Central memory CD8-positive, alpha-beta T cell (primary cell): ENCODE data around the gene HMOX2.

Source experiments
- ATAC-seq: fragments of 150-1000 bp; cut with Tn5 transposase; replicated peaks from 2 replicates; pipeline ENCODE4 v1.10.0; 2022; ENCODE audit warnings: mild to moderate bottlenecking, moderate FRiP score, moderate number of reproducible peaks; ENCODE audit not compliant: poor library complexity, severe bottlenecking; ENCODE audit errors: extremely low read depth
- DNase-seq, 2 donors: peaks; one replicate each; pipeline ENCODE4 v3.0.0; 2021; ENCODE audit warnings: low spot score in 2 of 2
- H3K27ac Mint-ChIP-seq: one replicate; pipeline ENCODE4 v1.8.0; 2022; ENCODE audit warnings: low read depth, mild to moderate bottlenecking, moderate library complexity, mixed read lengths
- H3K27me3 Mint-ChIP-seq: one replicate; pipeline ENCODE4 v1.8.0; 2022; ENCODE audit warnings: mixed read lengths
- H3K36me3 Mint-ChIP-seq: one replicate; pipeline ENCODE4 v1.8.0; 2022; ENCODE audit warnings: mild to moderate bottlenecking, moderate library complexity, mixed read lengths; ENCODE audit not compliant: insufficient read depth
- H3K4me1 Mint-ChIP-seq: one replicate; pipeline ENCODE4 v1.8.0; 2022; ENCODE audit warnings: mixed read lengths
- H3K4me3 Mint-ChIP-seq: one replicate; pipeline ENCODE4 v1.8.0; 2022; ENCODE audit warnings: mild to moderate bottlenecking, moderate library complexity, mixed read lengths
- H3K9me3 Mint-ChIP-seq: one replicate; pipeline ENCODE4 v1.8.0; 2022; ENCODE audit warnings: mixed read lengths

The HMOX2 gene

DNA sequence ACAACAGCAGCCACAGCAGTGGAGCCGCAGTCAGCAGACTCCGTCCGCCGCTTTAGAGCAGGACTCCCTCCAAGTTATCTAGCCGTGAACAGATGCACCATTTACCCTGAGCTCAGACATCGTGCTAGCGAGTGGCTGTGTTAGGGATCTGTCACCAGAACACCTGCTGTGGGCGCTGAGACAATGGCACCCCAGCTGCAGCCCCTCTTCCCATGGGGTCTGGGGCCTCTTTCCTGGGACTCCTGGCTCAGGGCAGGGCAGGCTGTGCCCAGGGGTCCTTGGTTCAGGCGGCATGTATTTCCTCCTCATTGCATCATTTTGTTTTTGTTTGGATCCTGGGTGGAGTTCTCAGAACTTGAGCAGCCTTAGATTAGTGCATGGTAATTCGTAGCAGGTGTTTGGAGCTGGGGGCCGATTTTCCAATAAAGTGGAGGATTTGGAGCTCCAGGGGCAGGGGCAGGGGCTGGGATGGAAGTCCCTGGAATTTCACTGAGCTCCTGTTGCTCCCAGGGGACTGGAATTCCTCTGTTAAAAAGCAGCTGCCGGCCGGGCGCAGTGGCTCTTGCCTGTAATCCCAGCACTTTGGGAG lies 25.2 kb upstream of the HMOX2 start:
- DNase-seq (no peak), ATAC-seq (no peak)
- no peaks in the 10 kb centered on the region for H3K9me3 Mint-ChIP-seq
- H3K27me3 Mint-ChIP-seq = no peaks in the 10 kb centered on the region
- H3K27ac Mint-ChIP-seq = no peak overlapping the region
- no peaks in the 10 kb centered on the region for H3K4me1 Mint-ChIP-seq
- peaks cover 56% of the 10 kb centered on the region for H3K36me3 Mint-ChIP-seq
- no peak overlapping the region for H3K4me3 Mint-ChIP-seq

DNA sequence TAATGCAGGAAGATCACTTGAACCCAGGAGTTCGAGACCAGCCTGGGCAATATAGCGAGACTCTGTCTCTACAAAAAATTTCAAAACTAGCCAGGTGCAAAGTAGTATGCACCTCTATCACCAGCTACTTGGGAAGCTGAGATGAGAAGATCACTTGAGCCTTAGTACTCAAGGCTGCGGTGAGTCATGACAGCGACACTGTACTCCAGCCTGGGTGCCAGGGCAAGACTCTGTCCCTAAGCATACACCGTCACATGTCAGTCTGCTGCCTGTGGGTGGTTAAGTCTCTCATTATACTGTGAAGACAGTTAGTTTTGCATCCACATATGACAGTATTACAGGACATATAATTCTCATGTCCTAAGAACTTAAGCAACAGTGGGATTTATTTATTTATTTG lies 23.5 kb upstream of the HMOX2 start:
- DNase-seq = no peak
- ATAC-seq = no peak
- peaks cover 5% of the 10 kb centered on the region for H3K4me1 Mint-ChIP-seq
- peaks cover 50% of the 10 kb centered on the region for H3K36me3 Mint-ChIP-seq
- no peak overlapping the region for H3K4me3 Mint-ChIP-seq
- no peaks in the 10 kb centered on the region for H3K27me3 Mint-ChIP-seq
- H3K27ac Mint-ChIP-seq = peak overlapping the region; percentile 60
- H3K9me3 Mint-ChIP-seq = no peaks in the 10 kb centered on the region

DNA sequence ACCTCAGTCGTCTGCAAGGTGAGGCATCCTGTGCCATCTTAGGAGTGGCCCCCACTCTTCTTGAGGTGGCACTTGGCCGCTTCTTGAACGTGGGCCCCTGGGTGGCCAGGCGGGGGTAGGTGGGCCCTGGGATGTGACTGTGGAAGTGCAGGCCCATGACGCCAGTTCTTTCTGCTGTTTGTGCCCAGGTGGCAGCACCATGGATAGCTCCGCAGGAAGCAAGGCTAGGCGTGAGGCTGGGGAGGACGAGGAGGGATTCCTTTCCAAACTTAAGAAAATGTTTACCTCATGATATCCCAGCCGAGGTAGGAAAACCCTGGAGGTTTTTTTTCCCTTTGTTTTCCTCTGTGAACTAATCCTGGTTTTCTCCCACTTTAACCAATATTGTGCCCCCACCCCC lies 21.6 kb upstream of the HMOX2 start:
- H3K27ac Mint-ChIP-seq = no peak overlapping the region
- H3K4me3 Mint-ChIP-seq = no peak overlapping the region
- H3K9me3 Mint-ChIP-seq = no peaks in the 10 kb centered on the region
- no peaks in the 10 kb centered on the region for H3K27me3 Mint-ChIP-seq
- peaks cover 14% of the 10 kb centered on the region for H3K4me1 Mint-ChIP-seq
- H3K36me3 Mint-ChIP-seq = peaks cover 39% of the 10 kb centered on the region
- no peak for ATAC-seq
- no peak for DNase-seq

DNA sequence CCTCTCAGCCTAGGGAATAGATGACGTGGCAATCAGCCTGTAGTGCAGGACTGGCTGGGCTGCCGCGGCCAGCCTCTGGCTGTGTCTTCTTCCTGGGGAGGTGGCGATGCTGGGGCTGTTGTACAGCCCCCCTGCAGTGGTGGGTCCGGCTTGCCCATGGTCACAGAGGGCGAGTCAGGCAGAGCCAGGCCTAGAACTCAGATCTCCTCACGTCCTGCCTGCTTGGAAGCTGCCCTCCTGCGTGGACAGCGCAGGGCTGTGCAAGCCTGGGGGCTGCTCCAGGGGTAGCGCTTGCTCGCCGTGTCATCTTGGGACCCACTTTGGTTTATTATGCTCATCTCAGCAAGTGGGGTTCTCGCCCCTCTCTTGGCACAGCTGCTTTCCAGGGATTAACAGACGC lies 21.1 kb upstream of the HMOX2 start:
- Mint-ChIP-seq H3K27me3 (no peaks in the 10 kb centered on the region), H3K27ac (no peak overlapping the region), H3K4me3 (no peak overlapping the region), H3K9me3 (no peaks in the 10 kb centered on the region), H3K36me3 (peaks cover 40% of the 10 kb centered on the region), H3K4me1 (peaks cover 14% of the 10 kb centered on the region)
- DNase-seq (no peak), ATAC-seq (no peak)

- H3K27me3 Mint-ChIP-seq = no peaks in the 10 kb centered on the region
- H3K4me1 Mint-ChIP-seq = peaks cover 18% of the 10 kb centered on the region
- DNase-seq (no peak), ATAC-seq (no peak)
- no peak overlapping the region for H3K4me3 Mint-ChIP-seq
- H3K27ac Mint-ChIP-seq = no peak overlapping the region
- H3K36me3 Mint-ChIP-seq = peaks cover 32% of the 10 kb centered on the region
- H3K9me3 Mint-ChIP-seq = no peaks in the 10 kb centered on the region
These were observed 20.2 kb upstream of the HMOX2 start for GRCh38 chr16:4455951-4456350.

DNA sequence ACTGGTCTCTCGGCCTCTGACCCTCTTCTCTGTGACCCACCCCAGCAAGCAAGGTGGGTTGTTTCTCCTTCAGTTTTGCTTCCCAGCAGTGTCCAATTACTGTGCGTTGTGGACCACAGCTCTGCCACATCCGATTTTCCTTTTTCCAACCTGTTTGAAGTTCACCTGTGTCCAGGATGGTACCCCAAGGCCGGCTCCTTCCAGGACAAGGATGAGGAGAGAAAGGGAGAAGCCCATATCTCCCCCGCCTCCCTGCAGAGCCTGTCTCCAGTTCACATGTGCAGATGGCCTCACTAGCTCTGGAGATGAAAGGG lies 15.3 kb upstream of the HMOX2 start:
- Mint-ChIP-seq H3K9me3 (no peaks in the 10 kb centered on the region), H3K4me3 (no peak overlapping the region), H3K36me3 (peaks cover 29% of the 10 kb centered on the region), H3K4me1 (peaks cover 32% of the 10 kb centered on the region), H3K27me3 (no peaks in the 10 kb centered on the region), H3K27ac (peak overlapping the region; percentile 88)
- DNase-seq (no peak), ATAC-seq (no peak)

GRCh38 chr16:4461250-4462085 lies 14.7 kb upstream of the HMOX2 start:
- peaks cover 38% of the 10 kb centered on the region for H3K4me1 Mint-ChIP-seq
- H3K9me3 Mint-ChIP-seq = no peaks in the 10 kb centered on the region
- DNase-seq (no peak), ATAC-seq (no peak)
- H3K4me3 Mint-ChIP-seq = no peak overlapping the region
- peak overlapping the region; percentile 88 for H3K27ac Mint-ChIP-seq
- no peaks in the 10 kb centered on the region for H3K27me3 Mint-ChIP-seq
- peaks cover 33% of the 10 kb centered on the region for H3K36me3 Mint-ChIP-seq

GRCh38 chr16:4463522-4464163 lies 12.6 kb upstream of the HMOX2 start:
- peaks cover 37% of the 10 kb centered on the region for H3K36me3 Mint-ChIP-seq
- H3K4me1 Mint-ChIP-seq = peaks cover 40% of the 10 kb centered on the region
- ATAC-seq = no peak
- H3K9me3 Mint-ChIP-seq = no peaks in the 10 kb centered on the region
- peak overlapping the region; percentile 16 for H3K4me3 Mint-ChIP-seq
- no peaks in the 10 kb centered on the region for H3K27me3 Mint-ChIP-seq
- DNase-seq = no peak
- H3K27ac Mint-ChIP-seq = peak overlapping the region; percentile 90

DNA sequence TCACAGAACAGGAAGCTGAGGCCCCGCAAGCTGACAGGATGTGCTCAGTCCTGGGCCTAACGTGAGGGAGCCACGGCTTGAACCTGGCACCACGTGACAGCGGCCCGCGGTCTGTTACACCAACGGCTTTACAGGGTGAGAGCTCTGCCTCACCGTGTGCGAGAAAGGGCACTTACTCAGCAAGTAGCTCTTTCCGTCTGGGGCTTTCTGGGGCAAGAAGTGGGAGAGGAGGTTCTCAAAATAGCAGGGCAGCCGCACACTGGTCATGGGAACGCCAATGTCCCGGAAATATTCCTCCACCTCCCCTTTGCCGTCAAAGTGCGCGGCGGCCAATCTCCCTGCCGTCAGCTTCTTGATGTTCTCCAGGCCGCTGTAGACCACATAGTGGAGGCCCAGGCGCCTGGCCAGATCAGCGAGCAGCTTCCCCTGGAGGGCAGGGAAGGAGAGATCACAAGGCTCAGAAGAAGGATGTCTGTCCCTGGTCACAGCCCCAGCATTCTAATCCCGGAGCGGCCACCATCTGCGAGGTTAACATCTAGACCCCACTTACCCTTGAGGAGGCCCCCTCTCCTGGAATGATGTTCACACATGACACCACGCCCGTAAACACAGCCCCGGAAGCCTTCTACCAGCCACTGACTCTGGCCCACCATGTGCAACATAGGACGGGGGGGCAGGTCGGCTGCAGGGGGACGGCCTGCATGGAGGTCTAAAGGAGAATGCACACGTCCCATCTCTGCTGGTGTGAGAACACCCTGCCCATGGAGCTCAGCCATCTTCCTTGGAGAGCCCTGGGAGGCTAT lies 10.0 kb upstream of the HMOX2 start:
- DNase-seq = peak; percentile 41 to 77
- Mint-ChIP-seq H3K9me3 (no peaks in the 10 kb centered on the region), H3K27me3 (no peaks in the 10 kb centered on the region), H3K4me3 (peak overlapping the region; percentile 68), H3K27ac (peak overlapping the region; percentile 90), H3K4me1 (peaks cover 25% of the 10 kb centered on the region), H3K36me3 (peaks cover 43% of the 10 kb centered on the region)
- ATAC-seq = peak; percentile 99

DNA sequence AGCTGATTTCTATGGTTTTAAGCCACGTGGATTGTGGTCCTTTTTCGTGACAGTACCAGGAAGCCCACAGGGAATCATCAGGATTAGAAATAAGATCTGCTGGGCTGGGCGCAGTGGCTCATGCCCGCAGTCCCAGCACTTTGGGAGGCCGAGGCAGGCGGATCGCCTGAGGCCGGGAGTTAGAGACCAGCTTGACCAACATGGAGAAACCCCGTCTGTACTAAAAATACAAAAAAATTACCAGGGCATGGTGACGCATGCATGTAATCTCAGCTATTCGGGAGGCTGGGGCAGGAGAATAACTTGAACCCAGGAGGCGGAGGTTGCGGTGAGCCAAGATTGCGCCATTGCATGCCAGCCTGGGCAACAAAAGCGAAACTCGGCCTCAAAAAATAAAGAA lies 8.3 kb upstream of the HMOX2 start:
- no peak for DNase-seq
- Mint-ChIP-seq H3K27me3 (no peaks in the 10 kb centered on the region), H3K4me1 (peaks cover 30% of the 10 kb centered on the region), H3K36me3 (peaks cover 40% of the 10 kb centered on the region), H3K4me3 (no peak overlapping the region), H3K9me3 (no peaks in the 10 kb centered on the region), H3K27ac (no peak overlapping the region)
- no peak for ATAC-seq

GRCh38 chr16:4468972-4469371 lies 7.2 kb upstream of the HMOX2 start:
- ATAC-seq = no peak
- Mint-ChIP-seq H3K4me1 (peaks cover 36% of the 10 kb centered on the region), H3K27ac (no peak overlapping the region), H3K9me3 (no peaks in the 10 kb centered on the region), H3K27me3 (no peaks in the 10 kb centered on the region), H3K4me3 (no peak overlapping the region), H3K36me3 (peaks cover 38% of the 10 kb centered on the region)
- no peak for DNase-seq

DNA sequence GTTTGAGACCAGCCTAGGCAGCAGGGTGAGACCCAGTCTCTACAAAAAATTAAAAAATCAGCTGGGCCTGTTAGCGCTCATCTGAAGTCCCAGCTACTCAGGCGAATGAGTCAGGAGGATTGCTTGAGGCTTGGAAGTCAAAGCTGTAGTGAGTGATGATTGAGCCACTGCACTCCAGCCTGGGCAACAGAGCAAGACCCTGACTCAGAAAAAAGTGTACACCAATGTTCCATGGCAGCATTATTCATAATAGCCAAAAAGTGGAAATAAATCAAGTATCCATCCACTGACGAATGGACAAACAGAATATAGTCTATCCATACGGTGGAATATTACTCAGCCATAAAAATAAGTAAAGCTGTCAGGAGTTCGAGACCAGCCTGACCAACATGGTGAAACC lies 4.3 kb upstream of the HMOX2 start:
- no peak overlapping the region for H3K4me3 Mint-ChIP-seq
- H3K36me3 Mint-ChIP-seq = peaks cover 33% of the 10 kb centered on the region
- H3K27ac Mint-ChIP-seq = no peak overlapping the region
- no peaks in the 10 kb centered on the region for H3K9me3 Mint-ChIP-seq
- DNase-seq (no peak), ATAC-seq (no peak)
- H3K4me1 Mint-ChIP-seq = peaks cover 27% of the 10 kb centered on the region
- H3K27me3 Mint-ChIP-seq = no peaks in the 10 kb centered on the region
